GM23248 (cell line): ENCODE measurements around the gene FAM210B. TPM values are rescaled to one million over a fixed set of nuclear protein-coding genes. Genes with fewer than 3 reads are reported as not detected.

ENCODE experiments used
- DNase-seq: peaks from one replicate; pipeline ENCODE4 v3.0.0-alpha.2; 2015
- H2AFZ ChIP-seq: fragments of 200-600 bp; sonication (generic); 2 replicates; pipeline ENCODE4 v1.6.1; 2016; ENCODE audit warnings: antibody characterized with exemption
- H3F3A ChIP-seq: fragments of 200-600 bp; sonication (generic); 2 replicates; pipeline ENCODE4 v1.6.1; 2016; ENCODE audit warnings: mild to moderate bottlenecking, antibody characterized with exemption, mixed run types; ENCODE audit not compliant: insufficient read depth
- H3K27ac ChIP-seq: fragments of 200-600 bp; sonication (generic); 2 replicates; pipeline ENCODE4 v1.5.1; 2016; ENCODE audit warnings: mild to moderate bottlenecking
- H3K27me3 ChIP-seq: fragments of 200-600 bp; sonication (generic); replicated peaks from 2 replicates; pipeline ENCODE4 v1.6.1; 2016; ENCODE audit warnings: mild to moderate bottlenecking; ENCODE audit not compliant: insufficient read depth
- H3K36me3 ChIP-seq: fragments of 200-600 bp; sonication (generic); 2 replicates; pipeline ENCODE4 v1.6.1; 2016; ENCODE audit warnings: low read depth, mild to moderate bottlenecking
- H3K4me1 ChIP-seq: fragments of 200-600 bp; sonication (generic); 2 replicates; pipeline ENCODE4 v1.6.1; 2016; ENCODE audit warnings: mild to moderate bottlenecking; ENCODE audit not compliant: insufficient read depth
- H3K4me2 ChIP-seq: fragments of 200-600 bp; sonication (generic); one replicate; pipeline ENCODE4 v1.6.1; 2016; ENCODE audit warnings: mild to moderate bottlenecking; ENCODE audit not compliant: unreplicated experiment
- H3K4me3 ChIP-seq: fragments of 200-600 bp; sonication (generic); 2 replicates; pipeline ENCODE4 v1.5.1; 2016; ENCODE audit warnings: mild to moderate bottlenecking
- H3K79me2 ChIP-seq: fragments of 200-600 bp; sonication (generic); 2 replicates; pipeline ENCODE4 v1.6.1; 2016; ENCODE audit warnings: mild to moderate bottlenecking; ENCODE audit not compliant: insufficient read depth
- H3K9ac ChIP-seq: fragments of 200-600 bp; sonication (generic); 2 replicates; pipeline ENCODE4 v1.6.1; 2016; ENCODE audit warnings: mild to moderate bottlenecking
- H3K9me2 ChIP-seq: fragments of 200-600 bp; sonication (generic); 2 replicates; pipeline ENCODE4 v1.6.1; 2016; ENCODE audit warnings: mixed run types, mild to moderate bottlenecking, moderate library complexity; ENCODE audit not compliant: insufficient read depth
- H3K9me3 ChIP-seq: fragments of 200-600 bp; sonication (generic); one replicate; pipeline ENCODE4 v1.6.1; 2017; ENCODE audit warnings: low read depth
- H4K20me1 ChIP-seq: fragments of 200-600 bp; sonication (generic); 2 replicates; pipeline ENCODE4 v1.6.0; 2016; ENCODE audit not compliant: insufficient read depth
- EZH2 ChIP-seq: fragments of 200-600 bp; sonication (generic); IDR thresholded peaks from 2 replicates; pipeline ENCODE4 v1.6.1; 2018; ENCODE audit warnings: antibody characterized with exemption, mild to moderate bottlenecking; ENCODE audit not compliant: insufficient read depth, poor library complexity, severe bottlenecking
- EZH2phosphoT487 ChIP-seq: fragments of 200-600 bp; sonication (generic); IDR thresholded peaks from 2 replicates; pipeline ENCODE4 v1.6.1; 2018; ENCODE audit warnings: antibody characterized with exemption, moderate library complexity, mild to moderate bottlenecking, low read depth; ENCODE audit not compliant: insufficient read depth
- WGBS, 2 experiments: methylation state at CpG; one replicate each; pipeline ENCODE4 v1.1.6; 2015 to 2017; ENCODE audit warnings: low lambda C conversion rate in 2 of 2, low coverage in 1 of 2; ENCODE audit errors: missing lambda C conversion rate in 2 of 2; 5-methylcytosine and 5-hydroxymethylcytosine counted together
- in situ Hi-C: fragments of 300-500 bp; cut with MboI; formaldehyde crosslinking; loops from 2 replicates; pipeline ENCODE4 v1.15.0; 2020
- polyA plus RNA-seq: library from polyadenylated mRNA; unstranded; fragments of >200 nt; fragmentation: Nextera tagmentation; extraction: Ambion mirVana; gene quantifications from 2 replicates; pipeline ENCODE4 v1.2.1, GENCODE V29; 2016
- total RNA-seq: library from RNA; depleted of rRNA; stranded (reverse); fragments of >200 nt; shearing (Covaris generic); gene quantifications from 2 replicates; pipeline ENCODE4 v1.2.3, GENCODE V29; 2014; rRNA removed

Gene FAM210B
- total and polyA plus RNA-seq, 2 experiments from 2014 or later: 91.0 to 95.7 TPM

DNA sequence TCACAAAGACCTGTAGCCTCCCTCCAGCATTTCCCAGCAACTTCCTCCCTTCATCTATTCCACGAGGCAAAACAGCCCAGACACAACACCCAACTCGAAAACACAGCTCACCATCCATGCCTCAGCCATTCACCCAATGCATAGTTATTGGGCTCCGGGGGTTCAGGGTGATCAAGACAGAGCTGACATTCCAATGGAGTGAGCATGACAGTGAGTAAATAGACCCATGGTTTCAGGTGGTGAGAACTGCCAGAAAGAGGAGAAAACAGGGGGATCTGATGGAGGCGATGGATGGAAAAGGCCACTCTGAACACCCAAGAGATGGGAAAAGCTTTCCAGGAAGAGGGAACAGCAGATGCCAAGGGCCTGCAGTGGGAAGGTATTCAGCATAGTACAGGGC is 59.1 kb downstream of the FAM210B start:
- no peak for TF ChIP-seq EZH2phosphoT487
- no peak for TF ChIP-seq EZH2
- 41 to 42% methylated on average over 4 of the region's 4 CpGs for WGBS, 2 experiments
- Histone ChIP-seq H3K79me2 (peaks cover 50% of the 10 kb centered on the region), H3K9ac (peak overlapping the region; percentile 39), H3F3A (peaks cover 78% of the 10 kb centered on the region), H3K4me3 (no peak overlapping the region), H4K20me1 (no peaks in the 10 kb centered on the region), H3K9me3 (no peaks in the 10 kb centered on the region), H3K9me2 (no peaks in the 10 kb centered on the region), H3K27ac (peak overlapping the region; percentile 88), H2AFZ (peak overlapping the region; percentile 57; the same call in 1 of the 2 replicates), H3K36me3 (no peaks in the 10 kb centered on the region; the same call in 1 of the 2 replicates), H3K4me1 (peaks cover 74% of the 10 kb centered on the region), H3K27me3 (no peaks in the 10 kb centered on the region), H3K4me2 (peak overlapping the region; percentile 8)
- DNase-seq: peak; percentile 63
- in situ Hi-C loops: no loop called here

Other genes starting within 250 kb of the FAM210B start
- gene MC3R, start 110.2 kb upstream of the FAM210B start, total RNA-seq: not detected in 2 replicates
- gene MC3R, start 110.2 kb upstream of the FAM210B start, polyA plus RNA-seq: not detected in 2 replicates
- 69.8 and 70.8 TPM in 2 replicates for gene AURKA, start 33.2 kb downstream of the FAM210B start, total RNA-seq
- gene AURKA, start 33.2 kb downstream of the FAM210B start, polyA plus RNA-seq: 78.9 and 88.5 TPM in 2 replicates
- gene CSTF1, start 33.7 kb downstream of the FAM210B start, total RNA-seq: 56.7 and 69.3 TPM in 2 replicates
- 41.7 and 42.1 TPM in 2 replicates for gene CSTF1, start 33.7 kb downstream of the FAM210B start, polyA plus RNA-seq
- gene CASS4, start 53.3 kb downstream of the FAM210B start, total RNA-seq: 11.4 and 19.2 TPM in 2 replicates
- gene CASS4, start 53.3 kb downstream of the FAM210B start, polyA plus RNA-seq: 10.4 and 10.5 TPM in 2 replicates
- 128 and 141 TPM in 2 replicates for gene RTF2, start 109.7 kb downstream of the FAM210B start, total RNA-seq
- 257 and 270 TPM in 2 replicates for gene RTF2, start 109.7 kb downstream of the FAM210B start, polyA plus RNA-seq
- not detected in 2 replicates for gene FAM209A, start 165.8 kb downstream of the FAM210B start, total RNA-seq
- gene FAM209A, start 165.8 kb downstream of the FAM210B start, polyA plus RNA-seq: not detected in 2 replicates
- not detected in 2 replicates for gene FAM209B, start 174.3 kb downstream of the FAM210B start, total RNA-seq
- gene FAM209B, start 174.3 kb downstream of the FAM210B start, polyA plus RNA-seq: not detected in 2 replicates